ENCODE results near the gene MLC1.

The MLC1 gene

DNA sequence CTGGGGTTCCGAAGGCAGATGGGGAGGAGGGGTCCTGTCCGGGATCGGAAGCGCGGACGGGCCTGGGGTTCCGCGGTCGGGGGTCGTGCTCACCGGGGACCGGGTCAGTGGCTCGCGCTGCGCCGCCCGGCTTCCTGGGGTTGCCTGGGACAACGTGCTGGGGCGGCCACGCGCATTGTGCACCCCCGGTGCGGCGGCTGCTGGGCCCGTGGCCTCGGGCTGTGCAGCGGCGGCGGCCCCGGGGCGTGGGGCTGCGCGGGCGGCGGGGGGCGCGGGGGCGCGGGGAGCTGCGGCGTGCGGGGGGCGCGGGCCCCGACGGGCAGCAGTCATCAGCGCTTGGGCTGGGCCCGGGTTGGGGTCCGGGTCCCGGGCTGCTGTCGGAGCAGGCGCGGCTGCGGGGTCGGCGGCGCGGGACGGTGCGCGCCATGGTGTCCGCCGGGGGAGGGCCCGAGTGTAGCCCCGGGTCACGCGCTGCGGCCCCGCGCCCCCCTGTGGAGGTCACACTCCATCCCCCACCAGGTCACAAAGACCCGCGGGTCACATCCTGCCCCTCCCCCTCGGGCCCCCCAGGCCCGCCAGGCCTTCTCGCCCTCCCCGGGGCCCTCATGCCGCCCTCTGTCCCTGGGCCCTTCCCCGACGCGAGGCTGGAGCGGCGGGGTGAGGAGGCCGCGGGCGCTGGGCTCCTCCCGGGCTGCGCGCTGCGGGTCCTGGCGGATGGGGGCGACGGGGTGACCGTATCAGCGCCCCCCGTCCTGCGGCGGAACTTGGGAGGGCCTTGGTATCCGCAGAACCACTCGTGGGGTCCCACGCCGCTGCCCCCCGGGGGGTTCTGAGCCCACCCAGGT is 26.9 kb downstream of the MLC1 start, which contains the start of gene TTLL8:
TSS of gene TTLL8 (minus strand) at position 238 of the 845 bp plus-strand sequence.
- DNase-seq (ENCODE audit: low read depth) = no peak

DNA sequence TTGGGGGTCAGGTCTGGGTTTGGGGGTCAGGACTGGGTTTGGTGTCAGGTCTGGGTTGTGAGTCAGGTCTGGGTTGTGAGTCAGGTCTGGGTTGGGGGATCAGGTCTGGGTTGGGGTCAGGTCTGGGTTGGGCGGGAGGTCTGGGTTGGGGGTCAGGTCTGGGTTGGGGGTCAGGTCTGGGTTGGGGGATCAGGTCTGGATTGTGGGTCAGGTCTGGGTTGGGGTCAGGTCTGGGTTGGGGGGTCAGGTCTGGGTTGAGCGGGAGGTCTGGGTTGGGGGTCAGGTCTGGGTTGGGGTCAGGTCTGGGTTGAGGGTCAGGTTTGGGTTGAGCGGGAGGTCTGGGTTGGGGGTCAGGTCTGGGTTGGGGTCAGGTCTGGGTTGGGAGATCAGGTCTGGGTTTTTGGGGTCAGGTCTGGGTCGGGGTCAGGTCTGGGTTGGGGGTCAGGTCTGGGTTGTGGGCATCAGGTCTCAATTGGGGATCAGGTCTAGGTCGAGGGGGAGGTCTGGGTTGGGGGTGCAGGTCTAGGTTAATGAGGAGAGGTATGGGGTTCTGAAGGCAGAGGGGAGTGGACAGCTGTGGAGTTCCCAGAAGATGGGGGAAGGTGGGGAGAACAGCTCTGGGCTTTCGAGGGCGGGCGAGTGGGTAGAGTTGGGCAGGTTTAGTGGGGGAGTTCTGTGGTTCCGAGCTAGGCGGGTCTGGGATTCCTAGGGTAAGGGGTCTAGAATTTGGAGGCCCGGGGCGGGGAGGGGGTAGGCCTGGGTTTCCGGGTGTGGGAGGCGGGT is 27.8 kb downstream of the MLC1 start:
- no peak for DNase-seq (ENCODE audit: low read depth)

DNA sequence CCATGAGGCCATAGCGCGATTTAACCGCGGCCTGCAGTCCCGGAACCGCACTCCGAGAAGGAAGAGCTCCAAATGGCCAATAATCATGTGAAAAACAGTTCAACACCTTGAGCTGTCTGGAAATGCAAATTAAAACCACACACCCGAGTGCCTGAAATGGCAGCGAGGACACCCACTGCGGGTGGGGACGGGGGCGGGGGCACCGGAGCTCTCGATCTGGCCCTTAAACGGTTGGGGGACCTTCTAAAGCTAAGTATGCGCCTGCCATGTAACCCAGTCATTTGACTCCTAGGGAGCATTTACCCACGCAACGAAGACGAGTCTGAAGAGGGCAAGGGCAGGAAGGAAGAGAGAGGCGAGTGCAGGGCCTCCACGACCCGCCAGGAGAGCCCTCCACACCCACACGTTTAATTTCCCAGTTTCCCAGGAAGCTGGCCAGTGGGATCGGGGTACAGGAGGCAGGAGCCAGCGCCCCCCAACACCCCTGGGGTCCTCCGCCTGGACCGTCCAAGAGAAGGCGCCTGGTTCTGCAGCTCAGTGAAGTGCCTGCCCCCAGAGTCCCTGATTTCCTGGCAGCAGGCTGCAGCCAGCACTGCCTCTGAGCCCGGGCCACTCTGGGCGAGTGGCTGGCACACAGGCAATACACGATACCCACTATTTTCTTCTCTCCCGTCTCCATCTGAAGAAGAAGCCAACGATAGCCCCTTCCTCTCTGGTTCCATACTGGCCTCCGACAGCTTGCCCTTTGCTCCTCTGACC is 28.8 kb downstream of the MLC1 start:
- DNase-seq (ENCODE audit: low read depth) = no peak

- no peak for DNase-seq (ENCODE audit: low read depth)
Measured at GRCh38 chr22:50053861-50054260, 31.4 kb downstream of the MLC1 start.

- DNase-seq (ENCODE audit: low read depth) = no peak
Measured at GRCh38 chr22:50051930-50052329, 33.3 kb downstream of the MLC1 start.

DNA sequence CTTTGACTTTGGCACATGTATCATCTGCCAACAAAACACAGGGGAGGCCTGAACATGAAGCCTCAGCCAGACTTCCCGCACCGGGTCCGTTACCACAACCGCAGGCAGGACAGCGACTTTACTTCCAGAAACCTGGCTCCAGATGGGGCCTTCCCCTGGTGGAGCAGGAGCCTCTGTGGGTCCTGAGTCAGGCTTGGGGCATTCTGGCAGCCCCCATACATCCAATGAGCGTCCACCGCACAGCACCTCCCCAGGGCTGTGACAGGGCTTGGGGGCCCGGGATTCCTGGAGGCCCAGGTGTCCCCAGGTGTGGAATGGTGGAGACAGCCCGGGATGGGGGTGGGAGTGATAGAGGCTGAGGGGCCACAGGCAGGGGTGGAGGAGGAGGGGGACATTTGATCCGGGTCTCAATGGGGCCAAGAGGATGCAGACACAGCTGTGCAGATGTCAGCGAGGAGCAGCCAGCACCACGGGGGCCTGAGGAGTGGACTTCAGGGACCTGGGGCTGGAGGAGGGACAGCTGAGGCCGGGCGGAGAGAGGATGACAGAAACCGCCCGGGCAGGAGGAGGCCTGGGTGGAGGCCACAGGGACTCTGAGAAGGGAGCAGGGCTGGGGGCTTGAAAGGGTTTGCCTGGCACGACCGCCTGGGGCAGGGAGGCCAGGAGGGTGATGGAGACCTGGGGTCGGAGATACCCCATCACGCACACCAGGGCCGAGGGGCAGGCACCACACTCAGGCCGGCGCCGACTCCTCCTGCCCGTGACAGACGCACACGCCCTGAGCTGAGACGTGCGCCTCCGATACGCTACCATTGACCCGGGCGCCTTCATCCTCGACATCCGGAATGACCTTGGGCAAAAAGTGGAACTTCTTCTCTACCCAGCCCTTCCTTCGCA is 35.7 kb downstream of the MLC1 start:
- no peak for DNase-seq (ENCODE audit: low read depth)

DNA sequence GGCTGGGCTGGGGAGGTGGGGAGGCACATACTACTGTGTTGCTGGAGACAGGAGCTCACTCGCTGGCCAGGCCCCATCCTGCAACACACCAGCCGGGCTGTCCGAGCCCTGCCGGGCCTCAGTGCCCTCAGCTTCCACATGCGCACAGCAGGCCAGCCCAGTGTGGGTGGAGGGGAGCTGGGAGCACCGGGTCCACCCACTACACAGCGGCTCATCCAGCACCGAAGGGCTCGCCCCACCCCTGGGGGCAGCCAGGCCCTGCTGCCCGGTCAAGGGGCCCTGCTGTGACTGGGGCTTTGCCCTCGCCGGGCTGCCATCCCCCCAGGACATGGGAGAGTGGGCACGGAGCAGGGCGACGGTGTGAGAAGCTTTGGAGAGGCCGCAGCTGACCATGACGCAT is 36.4 kb downstream of the MLC1 start:
- DNase-seq (ENCODE audit: low read depth) = no peak

DNA sequence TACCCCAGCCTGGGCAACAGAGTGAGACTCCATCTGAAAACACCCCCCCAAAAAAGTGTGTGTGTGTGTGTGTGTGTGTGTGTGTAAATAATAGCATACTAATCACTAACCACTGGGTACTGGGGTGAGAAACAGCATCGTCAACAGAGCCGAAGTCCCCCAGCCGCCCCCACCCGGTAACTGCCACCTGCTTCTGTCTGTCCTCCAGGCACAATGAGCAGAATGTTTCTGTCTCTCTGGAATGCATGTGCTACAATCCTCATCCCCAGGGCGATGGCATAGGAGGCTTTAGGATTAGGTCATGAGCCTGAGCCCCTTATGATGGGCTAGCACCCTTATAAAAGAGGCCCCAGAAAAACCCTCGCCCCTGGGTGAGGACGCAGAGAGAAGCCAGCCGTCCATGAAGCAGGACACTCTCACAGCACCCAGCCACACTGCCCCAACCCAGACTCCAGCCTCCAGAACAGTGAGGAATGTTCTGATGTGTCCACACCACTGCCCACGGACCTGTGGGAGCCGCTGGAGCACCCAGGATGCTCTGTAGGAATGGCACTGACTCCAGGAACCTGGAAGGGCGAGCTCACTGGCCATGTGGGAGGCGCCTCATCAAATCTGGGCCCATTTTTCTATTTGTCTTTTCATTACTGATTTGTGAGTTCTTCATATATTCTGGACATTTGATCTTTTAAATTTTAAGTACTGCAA is 37.0 kb downstream of the MLC1 start:
- DNase-seq (ENCODE audit: low read depth) = no peak

DNA sequence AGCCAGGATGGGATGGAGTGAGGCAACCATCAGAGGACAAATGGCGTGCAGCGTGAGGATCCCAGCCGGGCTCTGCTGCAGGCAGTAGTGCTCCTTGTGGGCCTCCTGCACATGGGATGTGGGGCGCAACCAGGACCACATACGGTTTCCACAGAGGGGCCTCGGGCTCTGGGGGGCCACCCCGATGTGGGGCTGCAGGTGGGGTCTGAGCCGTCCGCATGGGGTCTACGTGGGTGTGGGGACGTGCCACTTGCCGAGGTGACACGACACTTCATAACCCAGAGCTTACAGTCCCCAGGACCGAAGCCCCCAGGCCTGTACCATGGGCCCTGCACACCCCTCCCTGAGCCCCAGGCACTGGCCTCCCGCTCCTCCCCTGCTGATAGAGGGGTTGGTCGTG is 37.9 kb downstream of the MLC1 start:
- DNase-seq (ENCODE audit: low read depth) = no peak

DNA sequence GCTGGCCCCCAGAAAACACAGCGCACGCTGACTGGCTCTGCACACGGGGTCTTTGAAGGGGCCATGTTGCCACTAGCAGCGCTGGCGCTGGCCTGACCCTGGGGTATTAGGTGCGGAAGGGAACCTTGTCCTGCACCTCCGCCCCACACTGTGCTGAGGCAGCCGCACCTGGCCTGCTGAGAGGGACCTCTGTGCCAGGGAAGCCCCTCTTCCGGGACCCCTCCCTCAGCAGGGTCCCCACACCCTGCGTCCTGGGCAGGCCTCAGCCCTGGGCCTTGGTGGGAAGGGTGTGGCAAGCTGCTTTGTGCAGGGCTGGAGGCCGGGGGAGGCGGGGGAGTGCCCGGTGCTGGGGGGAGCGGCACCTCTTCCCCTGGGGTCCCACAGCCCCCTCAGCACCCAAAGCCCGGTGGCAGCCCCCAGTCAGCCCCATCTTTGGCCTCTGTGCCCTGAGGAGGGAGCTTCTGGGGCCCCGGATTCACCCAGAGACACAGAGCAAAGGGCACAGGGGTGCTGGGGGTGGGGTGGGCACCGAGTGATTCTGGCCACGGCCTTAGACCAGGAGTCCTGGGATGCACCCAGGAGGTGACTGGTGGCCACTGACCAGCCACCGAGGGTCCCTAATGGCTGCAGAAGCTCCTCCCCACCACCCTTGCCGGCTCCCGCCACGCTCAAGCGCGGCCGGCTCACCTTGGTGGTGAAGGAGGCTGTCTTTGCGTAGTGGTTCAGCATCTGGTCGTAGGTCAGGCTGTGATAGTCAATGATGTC is 38.6 kb downstream of the MLC1 start:
- DNase-seq (ENCODE audit: low read depth) = no peak

GRCh38 chr22:50046019-50046415 is 39.2 kb downstream of the MLC1 start:
- no peak for DNase-seq (ENCODE audit: low read depth)

DNA sequence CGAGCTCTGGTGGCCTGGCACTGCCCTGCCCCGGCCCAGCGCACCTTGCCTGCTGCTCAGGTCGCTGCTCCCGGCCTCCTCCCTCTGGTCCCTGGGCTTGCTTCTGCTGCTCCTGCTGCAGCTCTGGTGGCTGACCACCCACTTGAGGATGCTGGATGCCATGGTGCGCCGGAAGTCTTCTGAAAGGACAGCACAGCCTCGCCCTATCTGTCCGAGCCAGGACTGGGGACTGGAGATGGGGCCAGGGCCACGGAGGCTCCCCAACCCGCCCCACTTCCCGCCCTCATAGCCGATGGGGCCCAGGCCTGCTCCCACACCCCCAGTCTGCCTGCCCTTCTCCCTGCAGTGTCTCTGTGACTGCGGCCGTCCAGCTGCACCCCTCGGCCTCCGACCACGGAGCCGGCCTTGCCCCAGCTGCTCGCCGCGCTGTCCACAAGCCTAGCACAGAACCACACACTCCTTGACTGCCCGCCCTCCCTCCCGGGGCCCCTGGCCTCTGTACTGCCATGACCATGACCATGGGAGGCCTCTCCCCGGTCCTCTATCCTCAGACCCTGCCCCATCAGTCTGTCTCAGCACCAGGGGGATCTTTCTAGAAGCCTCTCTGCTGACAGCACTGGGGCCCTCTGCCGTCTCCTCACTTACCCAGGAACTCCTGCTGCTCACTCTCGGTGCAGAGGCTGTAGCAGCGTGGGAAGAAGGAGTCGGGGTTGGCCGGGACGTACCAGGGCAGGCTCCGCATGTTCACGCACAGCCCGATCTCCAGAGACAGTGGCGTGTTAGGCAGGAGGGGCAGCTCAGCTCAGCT is 39.8 kb downstream of the MLC1 start:
- DNase-seq (ENCODE audit: low read depth) = no peak

GRCh38 chr22:50044485-50045118 is 40.6 kb downstream of the MLC1 start:
- DNase-seq (ENCODE audit: low read depth) = no peak

- DNase-seq (ENCODE audit: low read depth) = no peak
Measured at GRCh38 chr22:50041361-50042065, 43.7 kb downstream of the MLC1 start.

- DNase-seq (ENCODE audit: low read depth) = no peak
Measured at GRCh38 chr22:50040717-50041116, 44.5 kb downstream of the MLC1 start.

GRCh38 chr22:50039669-50040443 is 45.4 kb downstream of the MLC1 start:
- no peak for DNase-seq (ENCODE audit: low read depth)
